DMS153 treated with DMSO at 0.1 percent for 48 hours (cell line): ENCODE data around the gene GMEB2.

Experiments
- DNase-seq: peaks from one replicate; lab custom pipeline; 2025; ENCODE audit not compliant: unreplicated experiment; lab: John Stamatoyannopoulos, UW

The GMEB2 gene

DNA sequence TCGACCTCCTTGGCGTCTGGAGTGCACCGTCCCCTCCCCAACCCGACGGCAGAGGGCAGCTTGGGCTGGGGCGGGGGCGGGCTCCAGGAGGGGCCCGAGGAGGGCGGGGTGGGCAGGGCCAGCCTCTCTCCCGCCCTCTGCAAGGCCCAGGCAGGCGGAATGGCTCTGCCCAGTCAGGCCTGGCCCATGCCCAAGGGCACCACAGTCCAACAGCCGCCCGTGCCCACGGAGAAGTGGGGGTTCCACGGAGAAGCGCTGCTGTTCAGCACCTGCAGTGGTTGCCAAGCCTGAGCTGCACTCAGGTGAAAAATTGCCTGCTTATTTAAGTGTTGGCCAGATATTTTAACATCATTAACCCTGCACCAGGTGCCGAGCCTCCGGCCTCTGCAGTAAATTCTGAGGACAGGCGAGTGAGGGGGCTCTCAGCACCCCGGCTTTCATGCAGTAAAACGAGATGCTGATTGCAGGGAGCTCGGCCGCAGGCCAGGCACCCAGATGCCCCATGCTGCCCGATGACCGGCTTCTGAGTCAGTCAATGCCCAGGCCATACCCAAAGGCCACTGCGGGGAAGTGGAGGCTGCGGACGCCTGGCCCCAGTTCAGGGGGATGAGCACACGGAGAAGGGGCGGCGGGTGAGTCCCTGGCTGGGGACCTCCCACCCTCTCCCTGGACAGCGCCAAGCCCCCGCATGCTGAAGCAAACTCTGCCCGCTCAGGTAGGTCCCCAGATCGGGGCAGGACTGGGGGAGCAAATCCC is 79.0 kb downstream of the GMEB2 start, which contains the start of gene SRMS:
Gene SRMS, minus strand, starts transcription at position 25 of the 756 bp plus-strand sequence. CDS start 286 bp downstream, outside the sequence.
- DNase-seq: no peak

DNA sequence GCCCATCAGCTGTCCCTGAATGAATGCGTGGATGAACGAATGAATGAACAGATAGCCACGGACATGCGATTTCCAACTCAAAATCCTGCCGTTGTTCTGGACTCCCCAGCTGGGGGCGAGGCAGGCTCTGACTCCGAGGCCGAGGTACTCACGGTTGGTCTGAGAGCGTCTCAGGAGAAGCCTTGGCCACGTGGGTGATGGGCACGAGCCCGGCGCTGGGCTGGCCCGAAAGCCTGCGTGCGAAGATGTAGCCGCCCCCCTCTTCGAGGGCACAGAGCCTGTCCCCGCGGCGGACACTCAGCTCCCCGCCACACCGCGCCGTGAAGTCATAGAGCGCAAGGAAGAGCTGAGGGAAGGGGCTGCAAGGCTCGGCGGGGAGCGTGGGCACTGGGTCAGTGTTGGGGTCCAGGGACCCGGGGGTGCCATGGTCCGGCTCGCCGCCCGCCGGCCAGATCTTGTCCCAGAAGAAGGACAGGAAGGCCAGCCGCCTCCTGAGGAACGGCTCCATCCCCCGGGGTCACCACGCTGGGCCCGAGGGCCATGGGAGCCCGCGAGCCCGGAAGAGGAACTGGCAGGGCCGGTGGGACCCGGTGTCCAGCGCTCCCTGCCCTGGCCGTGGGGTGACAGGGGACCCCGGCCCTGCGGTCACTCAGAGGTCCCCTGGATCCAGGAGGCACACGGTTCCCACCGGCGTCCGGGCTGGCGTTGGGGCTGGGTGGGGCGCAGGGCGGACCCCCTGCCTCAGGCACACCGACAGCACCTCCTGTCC is 79.8 kb downstream of the GMEB2 start:
- no peak for DNase-seq

DNA sequence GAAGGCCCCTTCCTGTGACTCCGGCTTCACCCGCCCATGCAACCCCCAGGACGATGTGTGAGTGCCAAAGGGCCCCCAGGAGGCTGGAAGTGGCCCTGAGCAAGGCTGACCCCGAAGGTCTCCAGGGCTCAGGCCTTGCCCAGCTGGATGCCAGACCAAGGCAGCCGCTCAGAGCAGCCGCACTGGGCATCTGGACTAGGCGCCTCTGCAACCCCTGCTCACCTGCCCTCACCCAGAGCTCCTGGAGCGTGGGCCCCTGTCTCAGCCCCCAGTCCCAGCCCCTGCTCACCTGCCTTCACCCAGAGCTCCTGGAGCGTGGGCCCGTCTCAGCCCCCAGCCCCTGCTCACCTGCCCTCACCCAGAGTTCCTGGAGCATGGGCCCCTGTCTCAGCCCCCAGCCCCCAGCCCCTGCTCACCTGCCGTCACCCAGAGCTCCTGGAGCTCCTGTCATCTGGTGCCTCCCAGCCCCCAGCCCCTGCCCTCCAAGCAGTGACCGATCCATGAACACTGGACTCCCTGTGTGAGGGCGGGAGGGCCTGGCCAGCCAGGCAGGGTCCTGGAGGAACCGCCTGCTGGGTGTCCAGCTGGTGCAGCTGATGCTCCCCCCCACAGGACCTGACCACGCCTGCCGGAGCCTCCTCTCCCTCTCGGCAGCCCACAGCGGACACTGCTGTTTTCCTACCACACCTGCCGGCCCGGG is 80.5 kb downstream of the GMEB2 start:
- no peak for DNase-seq

DNA sequence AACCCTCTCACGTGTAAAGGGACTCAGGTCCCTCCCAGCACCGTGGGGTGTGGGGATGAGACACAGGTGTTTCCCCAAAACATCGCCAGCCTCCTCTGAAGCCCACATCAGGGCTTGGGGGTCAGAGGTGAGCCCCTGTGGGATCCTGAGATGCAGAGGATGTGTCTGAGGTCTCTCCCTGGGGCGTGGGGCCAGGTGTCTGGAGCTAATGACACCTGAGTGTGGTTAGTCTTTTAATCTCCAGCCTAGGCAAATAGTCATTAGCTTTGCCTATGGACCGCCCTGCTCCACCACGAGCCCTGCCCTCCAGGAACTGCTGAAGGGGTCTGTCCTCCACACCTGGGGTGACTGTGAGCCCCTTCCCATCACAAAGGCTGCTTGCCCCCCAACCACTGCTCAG is 81.1 kb downstream of the GMEB2 start:
- DNase-seq: no peak

DNA sequence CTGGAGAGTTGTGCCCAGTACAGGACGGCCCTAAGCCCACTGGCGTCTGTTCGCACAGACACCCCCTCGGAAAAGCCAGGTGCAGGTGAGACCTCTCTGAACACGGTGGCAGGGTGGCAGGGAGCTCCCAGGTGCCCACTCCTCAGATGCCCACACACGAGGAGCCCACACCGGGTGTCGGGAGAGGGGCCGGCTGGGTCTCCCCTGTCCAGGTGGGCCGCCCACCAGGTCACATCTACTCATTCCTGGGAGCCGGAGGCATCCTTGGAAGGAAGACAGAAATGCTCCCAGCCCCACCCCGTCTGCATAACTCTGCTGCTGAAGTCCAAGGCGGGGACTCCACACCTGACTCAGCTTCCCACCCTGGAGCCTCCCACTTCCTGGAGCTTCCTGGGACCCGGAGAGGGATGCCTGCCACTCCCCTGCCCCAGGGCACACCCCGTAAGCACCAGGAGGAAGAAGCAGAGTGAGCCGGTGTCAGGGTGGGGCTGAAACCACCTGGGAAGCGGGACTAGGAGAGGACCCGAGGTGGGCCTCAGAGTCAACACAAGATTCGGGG is 81.9 kb downstream of the GMEB2 start:
- no peak for DNase-seq

DNA sequence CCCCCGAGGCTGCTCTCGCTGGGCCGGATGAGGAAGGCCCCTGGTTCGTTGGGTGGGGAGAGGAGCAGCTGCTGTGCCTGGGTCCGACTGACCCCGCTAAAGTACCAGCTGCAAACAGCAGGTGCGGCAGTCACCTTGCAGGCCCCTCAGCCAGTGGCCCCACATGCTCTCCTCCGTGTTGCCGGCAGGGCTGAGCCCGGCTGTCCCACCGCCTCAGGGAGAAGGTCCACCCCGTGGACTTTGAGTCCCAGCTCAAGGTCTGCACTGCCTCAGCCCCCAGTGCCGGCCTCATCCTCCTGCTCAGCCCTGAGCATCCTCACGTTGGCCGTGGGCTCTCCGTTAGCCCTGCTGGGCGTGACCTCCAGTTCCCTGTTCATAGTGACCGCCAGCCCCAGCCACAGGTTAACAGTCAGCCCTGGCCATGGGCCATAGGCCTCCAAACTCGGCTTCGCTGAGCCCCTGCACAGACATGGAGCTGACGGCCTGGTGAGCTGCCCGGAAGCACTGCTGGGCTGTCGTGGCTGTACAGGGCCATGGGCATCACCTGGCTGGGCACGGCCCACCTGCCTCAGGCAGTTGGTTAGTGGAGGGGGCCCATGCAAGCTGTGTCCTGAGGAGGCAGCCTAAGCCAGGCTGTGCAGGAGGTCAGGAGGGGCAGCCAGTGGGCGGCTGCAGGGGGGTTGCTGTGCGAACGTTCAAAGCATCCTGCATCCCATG is 82.5 kb downstream of the GMEB2 start:
- no peak for DNase-seq

DNA sequence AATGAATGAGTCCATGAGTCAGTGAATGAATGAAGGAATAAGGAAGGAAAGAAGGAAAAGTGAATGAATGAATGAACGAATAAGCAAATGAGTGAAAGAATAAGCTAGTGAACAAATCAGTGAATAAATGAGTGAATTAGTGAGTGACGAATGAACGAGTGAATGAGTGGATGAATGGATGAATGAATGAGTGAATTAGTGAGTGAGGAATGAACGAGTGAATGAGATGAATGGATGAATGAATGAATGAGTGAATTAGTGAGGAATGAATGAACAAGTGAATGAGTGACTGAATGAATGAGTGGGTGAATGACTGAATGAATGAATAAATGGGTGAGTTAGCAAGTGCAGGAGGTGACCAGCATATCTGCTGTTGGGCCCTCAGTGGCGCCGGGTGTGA is 83.2 kb downstream of the GMEB2 start:
- no peak for DNase-seq

DNA sequence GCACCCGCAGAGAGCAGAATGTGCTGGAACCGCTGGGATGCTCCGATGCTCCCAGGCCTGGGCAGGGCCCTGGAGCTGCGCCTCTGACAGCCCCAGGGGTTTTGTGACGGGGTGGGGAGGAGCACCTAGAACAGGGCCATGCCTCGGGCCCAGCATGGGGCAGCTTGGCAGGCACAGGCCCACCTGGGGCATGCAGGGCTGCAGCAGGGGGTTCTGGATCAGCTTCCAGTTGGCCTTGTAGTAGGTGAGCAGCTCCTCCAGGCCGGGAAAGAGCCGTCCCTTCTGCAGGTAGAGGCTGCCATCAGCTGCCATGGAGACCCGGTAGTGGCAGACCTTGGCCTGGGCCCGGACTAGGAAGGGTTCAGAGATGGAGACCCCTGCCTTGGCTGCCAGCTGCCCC is 83.8 kb downstream of the GMEB2 start:
- DNase-seq: no peak

DNA sequence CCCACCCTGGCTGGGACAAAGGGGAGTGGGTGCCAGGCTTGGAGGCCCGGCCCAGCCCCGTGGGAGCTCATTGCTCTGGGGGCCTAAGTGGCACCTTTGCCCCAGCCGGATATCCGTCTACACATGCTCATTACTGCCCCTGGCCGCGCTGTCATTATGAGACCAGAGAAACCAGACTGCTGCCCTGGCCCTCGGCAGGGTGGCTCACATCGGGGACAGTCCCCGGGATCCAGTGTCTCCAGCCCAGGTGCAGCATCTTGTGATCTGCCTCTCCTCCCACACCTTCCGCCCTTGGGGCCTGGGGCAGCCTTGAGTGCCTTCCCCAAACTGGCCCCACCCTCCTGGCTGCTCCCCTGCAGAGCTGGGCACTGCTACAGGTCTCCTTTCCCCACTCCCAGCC is 84.2 kb downstream of the GMEB2 start:
- no peak for DNase-seq

DNA sequence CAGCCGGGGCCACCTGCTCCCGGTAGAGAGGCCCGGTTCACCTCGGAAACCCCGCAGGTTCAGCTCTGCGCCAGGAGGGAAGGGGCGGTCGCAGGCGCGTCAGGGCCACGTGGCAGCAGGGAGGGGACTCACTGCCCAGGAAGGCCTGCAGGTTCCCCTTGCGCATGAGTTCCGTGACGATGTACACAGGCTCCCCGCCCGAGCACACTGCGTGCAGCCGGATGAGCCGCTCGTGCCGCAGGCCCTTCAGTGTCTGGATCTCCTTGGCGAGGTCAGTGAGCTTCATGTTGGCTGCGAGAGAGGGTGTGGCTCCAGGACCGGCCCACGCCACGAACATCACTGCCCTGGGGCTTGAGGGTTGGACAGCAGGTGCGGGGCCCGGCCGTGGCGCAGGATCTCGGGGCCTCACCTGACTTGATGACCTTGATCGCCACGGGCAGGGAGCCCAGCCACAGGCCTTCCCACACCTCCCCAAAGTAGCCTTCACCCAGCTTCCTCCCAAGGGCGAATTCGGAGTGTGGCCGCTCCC is 84.8 kb downstream of the GMEB2 start:
- DNase-seq: peak; percentile 18

DNA sequence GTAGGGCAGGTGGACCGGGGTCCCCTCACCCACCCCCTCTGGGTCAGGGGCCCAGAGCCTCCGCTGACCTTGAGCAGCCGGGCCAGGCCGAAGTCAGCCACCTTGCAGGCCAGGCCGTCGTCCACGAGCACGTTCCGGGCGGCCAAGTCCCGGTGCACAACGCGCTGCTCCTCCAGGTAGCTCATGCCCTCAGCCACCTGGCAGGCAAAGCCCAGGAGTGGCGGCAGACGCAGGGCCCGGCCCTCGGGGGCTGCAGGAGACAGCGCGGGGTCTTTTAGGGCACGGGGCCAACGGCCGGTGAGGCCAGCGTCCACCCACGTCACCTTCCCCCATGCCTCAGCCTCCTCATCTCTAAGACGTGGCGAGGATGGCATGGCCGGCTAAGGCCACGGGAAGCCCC is 85.5 kb downstream of the GMEB2 start:
- DNase-seq: no peak

DNA sequence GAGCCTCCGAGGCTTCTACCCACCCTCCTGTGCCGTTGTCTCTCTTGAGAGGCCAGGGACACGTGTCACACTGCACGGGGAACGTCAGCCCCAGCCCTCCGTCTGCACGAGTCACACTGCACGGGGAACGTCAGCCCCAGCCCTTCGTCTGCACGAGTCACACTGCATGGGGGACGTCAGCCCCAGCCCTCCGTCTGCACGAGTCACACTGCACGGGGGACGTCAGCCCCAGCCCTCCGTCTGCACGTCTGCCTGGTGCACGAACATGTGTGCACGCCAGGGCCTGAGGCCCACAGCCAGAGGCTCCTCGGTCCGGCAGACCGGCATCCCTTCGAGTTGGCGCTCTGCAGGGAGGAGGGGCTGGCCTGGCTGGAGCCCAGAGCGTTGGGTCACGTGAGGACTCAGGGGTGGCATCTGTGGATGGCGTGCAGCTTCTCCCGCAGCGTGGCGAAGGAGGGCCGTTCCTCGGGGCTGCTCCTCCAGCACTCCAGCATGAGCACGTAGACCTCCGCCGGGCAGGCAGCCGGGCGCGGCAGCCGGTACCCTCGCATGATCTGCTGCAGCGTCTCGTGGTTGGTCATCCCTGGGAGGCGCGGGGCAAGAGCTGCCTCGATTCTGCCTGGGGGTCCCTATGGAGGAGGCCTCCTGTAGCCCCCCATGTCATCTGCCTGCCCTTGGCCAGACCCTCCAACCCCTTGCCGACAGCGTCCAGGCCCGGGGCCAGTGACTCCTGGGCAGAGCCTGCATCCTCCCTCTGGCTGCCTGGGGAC is 86.3 kb downstream of the GMEB2 start:
- DNase-seq: no peak

DNA sequence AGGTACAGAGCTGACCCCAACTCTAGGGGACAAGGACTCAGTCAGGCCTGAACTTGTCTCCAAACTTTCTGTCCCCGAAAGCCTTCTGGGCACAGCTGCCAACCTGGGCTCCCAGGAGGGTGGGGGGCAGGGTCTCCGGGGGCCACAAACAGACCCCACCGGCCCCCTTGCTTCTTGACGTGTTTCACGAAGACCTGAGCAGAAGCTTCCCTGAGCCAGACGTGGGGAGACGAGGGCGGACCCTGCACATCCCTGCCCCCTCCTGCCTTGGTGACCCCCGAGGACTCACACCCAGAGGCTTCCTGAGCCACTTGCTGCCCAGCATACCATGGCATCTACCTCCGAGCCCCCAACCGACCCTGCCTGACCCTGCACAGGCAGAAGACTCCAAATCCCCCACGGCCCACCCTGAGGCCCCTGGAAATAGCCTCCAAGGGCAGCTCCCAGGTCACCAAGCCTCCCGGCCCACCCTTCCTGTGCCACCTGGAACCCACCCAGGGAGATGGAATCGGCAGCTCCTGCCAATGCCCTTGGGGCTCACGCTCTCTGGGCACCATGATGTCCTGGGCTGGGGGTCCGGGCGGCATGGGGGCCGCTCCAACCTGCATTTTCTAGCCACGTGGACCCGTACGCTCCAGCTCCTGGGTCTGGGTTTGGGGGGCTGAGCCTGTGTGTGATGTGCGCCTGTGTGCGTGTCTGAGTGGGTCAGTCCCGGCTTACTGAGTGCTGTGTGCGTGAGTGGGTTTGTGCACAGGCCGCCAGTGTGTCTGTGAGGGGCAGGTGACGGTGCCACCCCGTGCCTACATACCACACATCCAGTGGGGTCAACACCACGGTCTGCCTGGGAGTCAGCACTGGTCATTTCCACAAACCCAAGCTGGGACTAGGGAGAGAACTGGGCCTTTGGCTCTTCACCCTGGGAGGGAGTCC is 87.2 kb downstream of the GMEB2 start:
- no peak for DNase-seq

DNA sequence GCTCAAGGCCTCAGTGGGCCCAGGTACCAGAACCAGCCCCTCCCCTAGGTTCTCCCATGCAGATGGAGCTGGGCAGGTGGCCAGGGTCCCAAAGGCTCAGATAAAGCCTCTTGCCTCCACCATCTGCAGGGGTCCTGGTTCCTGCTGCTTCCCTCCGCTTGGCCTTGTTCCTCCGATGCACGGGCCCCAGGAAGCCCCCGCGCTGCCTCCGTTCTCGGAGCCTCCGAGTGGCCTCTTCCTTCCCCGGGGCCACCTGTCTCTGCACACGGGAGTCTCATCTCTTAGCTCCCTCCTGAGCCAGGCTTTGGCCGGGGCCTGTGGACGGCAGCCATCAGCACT is 87.8 kb downstream of the GMEB2 start:
- no peak for DNase-seq

DNA sequence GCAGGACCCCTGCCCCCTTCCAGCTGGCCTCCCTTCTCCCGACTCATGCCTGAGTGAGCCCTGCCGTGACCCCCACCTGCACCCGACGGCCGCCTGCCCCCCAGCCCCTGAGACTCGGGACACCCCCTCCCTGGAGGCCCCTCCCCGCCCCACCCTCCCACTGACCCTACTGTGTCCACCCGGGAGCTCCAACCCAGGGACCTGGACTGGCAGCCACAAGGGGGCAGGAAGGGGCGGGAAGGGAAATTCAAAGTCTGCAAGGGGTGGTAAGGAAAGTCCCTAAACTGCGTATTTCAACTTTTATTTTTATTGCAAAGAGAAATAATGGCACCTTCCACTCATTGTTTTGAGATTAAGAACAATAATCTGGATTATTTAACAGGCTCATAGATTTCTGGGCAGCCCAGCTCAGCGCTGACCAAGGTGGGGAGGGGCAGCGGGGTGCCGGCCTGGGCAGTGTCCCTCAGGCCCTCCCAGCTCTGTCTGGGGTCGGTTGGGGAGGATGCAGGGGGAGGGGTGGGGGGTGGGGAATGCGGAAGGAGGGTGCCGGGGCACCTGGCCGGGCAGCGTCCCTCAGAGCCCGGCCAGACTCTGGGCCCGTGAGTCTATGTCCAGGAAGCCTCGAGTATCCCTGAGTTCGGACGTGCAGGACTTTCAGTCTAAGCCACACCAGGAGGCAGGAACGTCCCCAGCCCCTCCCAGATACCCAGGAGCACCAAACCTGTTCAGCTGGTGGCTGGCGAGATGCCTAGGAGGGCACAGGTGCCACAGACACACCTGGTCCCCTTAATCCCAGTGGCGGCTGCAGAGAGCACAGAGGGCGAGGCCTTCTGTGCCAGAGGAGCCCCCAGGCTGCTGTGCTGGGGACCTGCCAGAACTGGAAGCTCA is 88.5 kb downstream of the GMEB2 start:
- peak; percentile 53 for DNase-seq
